GM12878 (cell line): ENCODE data around the gene ARHGAP30. TPM values are rescaled to one million over a fixed set of nuclear protein-coding genes. Genes with fewer than 3 reads are reported as not detected.

Source experiments
- ATAC-seq: fragments of 200-7000 bp; cut with Tn5 transposase; 3 replicates; pipeline ENCODE4 v1.9.1; 2020; ENCODE audit warnings: mild to moderate bottlenecking, moderate library complexity
- BruUV-seq: library from RNA; stranded (reverse); fragments of 400-500 nt; replicated peaks from 2 replicates; lab custom pipeline; 2021; lab: Mats Ljungman, UMichigan
- CTCF ChIA-PET: fragments of 300-600 bp; sonication (Branson Sonifier 250); formaldehyde crosslinking; extraction: SDS; loops from one replicate; lab custom pipeline; 2021; ENCODE audit warnings: inconsistent platforms; lab: Yijun Ruan, JAX
- POLR2A ChIA-PET: fragments of 350-600 bp; formaldehyde crosslinking; extraction: SDS; loops from one replicate; lab custom pipeline; 2021; ENCODE audit warnings: inconsistent platforms; lab: Charles Lee
- RAD21 ChIA-PET: fragments of 300-600 bp; sonication (Branson Sonifier 250); formaldehyde crosslinking; loops from one replicate; lab custom pipeline; 2023; ENCODE audit warnings: antibody characterized with exemption; ENCODE audit not compliant: unreplicated experiment; lab: Charles Lee
- SMC1A ChIA-PET: fragments of 300-600 bp; sonication (Branson Sonifier 250); formaldehyde crosslinking; loops from one replicate; lab custom pipeline; 2023; ENCODE audit not compliant: unreplicated experiment, uncharacterized antibody; lab: Charles Lee
- DNase-seq: peaks from one replicate; pipeline ENCODE4 v3.0.0-alpha.2; 2011; ENCODE audit warnings: low read depth, low spot score
- FAIRE-seq: peaks from 3 replicates; lab custom pipeline; 2011; peaks lifted over from hg19 to GRCh38; lab: Jason Lieb, UNC
- H2AFZ ChIP-seq: 2 replicates; pipeline ENCODE4 v1.6.0; 2011; ENCODE audit warnings: low read depth, low read length, control low read depth; ENCODE audit not compliant: control insufficient read depth
- H3K27ac ChIP-seq: 2 replicates; pipeline ENCODE4 v1.5.1; 2011; ENCODE audit warnings: control low read depth; ENCODE audit not compliant: control insufficient read depth, insufficient read depth
- H3K27me3 ChIP-seq, 2 experiments: replicated peaks in 1 of 2; 2 replicates each; pipeline versions ENCODE4 v1.6.0 to v1.6.1; 2011; ENCODE audit warnings: low read length in 1 of 2; ENCODE audit not compliant: control insufficient read depth in 2 of 2, insufficient read depth in 2 of 2
- H3K36me3 ChIP-seq, 2 experiments: 2 replicates each; pipeline ENCODE4 v1.5.1; 2011; ENCODE audit warnings: low read length in 1 of 2; ENCODE audit not compliant: control insufficient read depth in 2 of 2, insufficient read depth in 2 of 2
- H3K4me1 ChIP-seq: 2 replicates; pipeline ENCODE4 v1.6.1; 2011; ENCODE audit warnings: mild to moderate bottlenecking, low read length, moderate library complexity, mixed read lengths; ENCODE audit not compliant: control insufficient read depth, insufficient read depth
- H3K4me2 ChIP-seq: 2 replicates; pipeline ENCODE4 v1.6.0; 2011; ENCODE audit warnings: control low read depth; ENCODE audit not compliant: control insufficient read depth, insufficient read depth
- H3K4me3 ChIP-seq: fragments of 200-600 bp; sonication (generic); 2 replicates; pipeline ENCODE4 v1.5.1; 2016
- H3K79me2 ChIP-seq: 2 replicates; pipeline ENCODE4 v1.6.0; 2011; ENCODE audit warnings: low read length; ENCODE audit not compliant: control insufficient read depth, insufficient read depth
- H3K9ac ChIP-seq: 2 replicates; pipeline ENCODE4 v1.8.0; 2011; ENCODE audit warnings: low read length, control low read depth, mixed read lengths; ENCODE audit not compliant: control insufficient read depth, insufficient read depth
- H3K9me3 ChIP-seq: replicated peaks from 3 replicates; pipeline ENCODE4 v1.5.1; 2011; ENCODE audit warnings: mild to moderate bottlenecking, low read length; ENCODE audit not compliant: control insufficient read depth, insufficient read depth
- H4K20me1 ChIP-seq: 2 replicates; pipeline ENCODE4 v1.6.0; 2011; ENCODE audit not compliant: control insufficient read depth, insufficient read depth
- BACH1 ChIP-seq: fragments of 450-650 bp; IDR thresholded peaks from 2 replicates; pipeline ENCODE4 v1.6.1; 2017; ENCODE audit warnings: mild to moderate bottlenecking, borderline replicate concordance
- BCLAF1 ChIP-seq: fragments of 450-650 bp; IDR thresholded peaks from 2 replicates; pipeline ENCODE4 v1.6.1; 2017; ENCODE audit warnings: antibody characterized with exemption, mild to moderate bottlenecking, moderate library complexity
- E2F8 ChIP-seq: fragments of 450-650 bp; IDR thresholded peaks from 2 replicates; pipeline ENCODE4 v1.6.1; 2018; ENCODE audit warnings: mild to moderate bottlenecking, low read depth, moderate library complexity; ENCODE audit not compliant: partially characterized antibody
- FOS ChIP-seq: IDR thresholded peaks from 3 replicates; pipeline ENCODE4 v1.6.1; 2011; ENCODE audit warnings: borderline replicate concordance; ENCODE audit not compliant: insufficient read length; ENCODE audit errors: extremely low read depth
- HCFC1 ChIP-seq: fragments of 150-350 bp; IDR thresholded peaks from 2 replicates; pipeline ENCODE4 v1.6.1; 2014; ENCODE audit warnings: low read length
- MEF2B ChIP-seq: fragments of 450-650 bp; IDR thresholded peaks from 2 replicates; pipeline ENCODE4 v1.6.1; 2018; ENCODE audit warnings: mild to moderate bottlenecking, moderate library complexity; ENCODE audit not compliant: partially characterized antibody, poor library complexity, severe bottlenecking
- MTA3 ChIP-seq: IDR thresholded peaks from 2 replicates; pipeline ENCODE4 v1.6.1; 2012; ENCODE audit warnings: low read length, inconsistent platforms, borderline replicate concordance
- POLR2AphosphoS5 ChIP-seq: IDR thresholded peaks from 2 replicates; pipeline ENCODE4 v1.6.1; 2011; ENCODE audit warnings: mild to moderate bottlenecking, low read length, inconsistent platforms
- RAD21 ChIP-seq: IDR thresholded peaks from 2 replicates; pipeline ENCODE4 v1.6.1; 2011; ENCODE audit warnings: mild to moderate bottlenecking, low read depth, low read length, moderate library complexity; ENCODE audit not compliant: insufficient read depth
- RCOR1 ChIP-seq: conservative IDR thresholded peaks from 2 replicates; pipeline ENCODE4 v1.6.1; 2012; ENCODE audit warnings: low read depth, low read length, improper control_type of control experiment
- RELA ChIP-seq: fragments of 450-650 bp; IDR thresholded peaks from 2 replicates; pipeline ENCODE4 v1.8.0; 2014; ENCODE audit warnings: borderline replicate concordance; ENCODE audit not compliant: partially characterized antibody
- RUNX3 ChIP-seq: IDR thresholded peaks from 2 replicates; pipeline ENCODE4 v1.6.1; 2012; ENCODE audit warnings: low read length, inconsistent platforms
- SIN3A ChIP-seq: IDR thresholded peaks from 2 replicates; pipeline ENCODE4 v1.6.1; 2012; ENCODE audit warnings: low read depth, low read length, improper control_type of control experiment
- TBL1XR1 ChIP-seq: IDR thresholded peaks from 2 replicates; pipeline ENCODE4 v1.6.1; 2012; ENCODE audit warnings: low read depth, low read length, improper control_type of control experiment
- TCF7 ChIP-seq: IDR thresholded peaks from 2 replicates; pipeline ENCODE4 v1.6.1; 2014; ENCODE audit warnings: antibody characterized with exemption, borderline replicate concordance
- YBX1 ChIP-seq: fragments of 450-650 bp; IDR thresholded peaks from 2 replicates; pipeline ENCODE4 v1.6.1; 2016; ENCODE audit warnings: antibody characterized with exemption
- WGBS: methylation state at CpG from one replicate; pipeline ENCODE4 v1.1.6; 2016; ENCODE audit warnings: low lambda C conversion rate; ENCODE audit not compliant: insufficient replicate concordance, insufficient coverage; ENCODE audit errors: missing lambda C conversion rate; 5-methylcytosine and 5-hydroxymethylcytosine counted together
- in situ Hi-C: fragments of 300-500 bp; cut with MboI; formaldehyde crosslinking; loops from 9 replicates; pipeline ENCODE4 v1.14.3; 2018; ENCODE audit warnings: mixed read lengths
- intact Hi-C: fragments of 100-400 bp; cut with micrococcal nuclease; formaldehyde crosslinking; loops from one replicate; pipeline ENCODE4 v1.14.2; 2022; ENCODE audit not compliant: unreplicated experiment
- polyA plus RNA-seq, 11 experiments: library from polyadenylated mRNA; depleted of rRNA in 4 of 11; unstranded in 6 of 11; stranded (reverse) in 5 of 11; fragments of >200 nt; fragmentation: Nextera tagmentation in 4 of 11; fragmentation: Illumina TruSeq in 1 of 11; extraction: Ambion mirVana in 4 of 11; extraction: Trizol in 1 of 11; gene quantifications; 1 replicate in 1 of 11; 2 replicates in 10 of 11; pipeline versions ENCODE4 v1.2.1 to v1.2.3, GENCODE V29; 2011 to 2016; ENCODE audit warnings: inconsistent platforms in 2 of 11, missing spikeins in 2 of 11, low read depth in 1 of 11
- total RNA-seq, 4 experiments: library from RNA; depleted of rRNA in 3 of 4; stranded (reverse); fragments of >200 nt in 3 of 4; fragmentation: Illumina TruSeq in 1 of 4; extraction: Trizol in 1 of 4; gene quantifications; 2 replicates each; pipeline versions ENCODE4 v1.2.1 to v1.2.3, GENCODE V29; 2013 to 2021

The ARHGAP30 gene
- total and polyA plus RNA-seq, 10 of the 15 experiments (the other 5 are each of a cell fraction or from before 2014, with no cell fraction given) = 12.9 to 143 (median 76.3) TPM

GRCh38 chr1:160999376-160999775, 70.3 kb downstream of the ARHGAP30 start (continued):
- TF ChIP-seq MEF2B (peak; percentile 34), YBX1 (no peak)

GRCh38 chr1:160997323-160998038, 72.2 kb downstream of the ARHGAP30 start:
- no TSS peak for BruUV-seq
- FAIRE-seq = peak; percentile 83
- TF ChIP-seq RUNX3 (peak; percentile 26; the same call in 1 of the 2 replicates), POLR2AphosphoS5 (no peak), TCF7 (no peak), BACH1 (no peak), FOS (no peak), RELA (no peak), MTA3 (no peak), BCLAF1 (no peak), E2F8 (no peak), HCFC1 (no peak), TBL1XR1 (no peak), RCOR1 (no peak), RAD21 (peak; percentile 85), SIN3A (no peak)

More at GRCh38 chr1:160997323-160998038, 72.2 kb downstream of the ARHGAP30 start:
- Histone ChIP-seq H3K4me2 (no peak overlapping the region), H3K79me2 (no peaks in the 10 kb centered on the region), H2AFZ (no peak overlapping the region), H3K27ac (peak overlapping the region; percentile 33; the same call in 1 of the 2 replicates), H3K9ac (no peak overlapping the region), H3K4me3 (no peak overlapping the region), H3K4me1 (peaks cover 3% of the 10 kb centered on the region; the same call in 1 of the 2 replicates), H3K27me3 (no peaks in the 10 kb centered on the region), H4K20me1 (no peaks in the 10 kb centered on the region), H3K36me3 (peaks cover 5 to 17% of the 10 kb centered on the region in 2 experiments; a peak in 3 of 4 replicates), H3K9me3 (no peaks in the 10 kb centered on the region)
- CTCF ChIA-PET = interaction anchor here (0.6 to 9.7 kb wide), 40 partner anchors 9 to 384 kb away, joined by 3 to 147 read pairs (median 5); partner anchors contain the start of genes ARHGAP30, B4GALT3, DEDD and F11R
- in situ Hi-C loops = no loop called here
- RAD21 ChIA-PET = interaction anchor here (0.8 to 2.5 kb wide), 28 partner anchors 8 to 319 kb away, joined by 3 to 42 read pairs (median 5); partner anchors contain the start of genes ARHGAP30, DEDD, F11R and KLHDC9
- POLR2A ChIA-PET = interaction anchor here (0.6 to 1.7 kb wide), 12 partner anchors 10 to 100 kb away, joined by 3 to 13 read pairs (median 4); partner anchors contain the start of genes ARHGAP30, KLHDC9 and TSTD1
- WGBS = 0% methylated on average over 1 of the region's 1 CpG
- SMC1A ChIA-PET = interaction anchor here (0.6 to 4.7 kb wide), 32 partner anchors 9 to 743 kb away, joined by 3 to 70 read pairs (median 4); partner anchors contain the start of genes ARHGAP30, DEDD, F11R and ITLN2
- intact Hi-C loops = loop anchor here (1.0 kb wide), 2 partner anchors 100 to 142 kb away; no protein-coding TSS in a partner anchor
- peak; percentile 93 for ATAC-seq
- DNase-seq = no peak
